ENCODE data around the gene CTBP2. TPM values are rescaled to one million over a fixed set of nuclear protein-coding genes. Genes with fewer than 3 reads are reported as not detected.

Gene CTBP2
- total RNA-seq, 4 donors from 2014 or later = 92.4 to 136 (median 125) TPM

DNA sequence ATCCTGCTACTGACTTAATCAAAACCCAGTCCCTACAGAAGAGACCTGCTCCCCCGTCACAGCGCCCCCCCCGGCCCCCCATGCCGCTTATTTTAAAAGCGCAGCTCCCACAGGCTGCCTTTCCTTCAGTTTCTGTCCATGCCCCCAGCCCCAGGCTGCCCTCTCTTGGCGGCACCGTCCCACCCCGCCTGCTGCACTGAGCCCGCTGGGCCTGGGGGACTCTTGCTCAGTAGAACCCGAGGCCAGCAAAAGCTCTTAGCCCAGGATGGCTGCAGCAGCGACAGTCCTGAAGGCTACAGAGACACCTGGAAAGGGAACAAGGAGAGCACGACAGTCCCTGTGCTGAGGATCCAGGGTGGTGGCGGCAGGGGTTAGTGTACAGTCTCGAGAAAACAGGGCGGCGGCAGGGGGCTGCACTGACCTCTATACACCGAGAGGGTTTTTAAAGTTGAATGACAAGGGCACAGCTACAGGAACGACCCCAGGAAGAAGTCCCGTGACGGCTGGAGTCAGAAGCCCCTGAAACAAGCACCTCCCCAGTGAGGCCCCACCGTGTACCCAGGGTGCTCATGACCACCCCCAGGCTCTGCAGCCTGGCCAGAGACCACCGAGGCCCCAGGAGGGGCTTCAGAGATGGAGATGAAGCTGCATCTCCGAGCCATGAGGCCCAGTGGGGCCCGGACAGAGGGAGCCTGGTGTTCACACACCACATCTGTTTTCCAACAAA, 164.1 kb downstream of the CTBP2 start:
- no peaks in the 10 kb centered on the region for H3K4me1 ChIP-seq
- 95 to 96% methylated on average over 20 to 24 of the region's 24 CpGs for WGBS, 2 donors
- no peaks in the 10 kb centered on the region for H3K9me3 ChIP-seq
- intact Hi-C loops (cut with DNase I) = no loop called here
- no peak overlapping the region for H3K4me3 ChIP-seq (replicated peaks in 1 of 3)
- TF ChIP-seq, protein P1, sequence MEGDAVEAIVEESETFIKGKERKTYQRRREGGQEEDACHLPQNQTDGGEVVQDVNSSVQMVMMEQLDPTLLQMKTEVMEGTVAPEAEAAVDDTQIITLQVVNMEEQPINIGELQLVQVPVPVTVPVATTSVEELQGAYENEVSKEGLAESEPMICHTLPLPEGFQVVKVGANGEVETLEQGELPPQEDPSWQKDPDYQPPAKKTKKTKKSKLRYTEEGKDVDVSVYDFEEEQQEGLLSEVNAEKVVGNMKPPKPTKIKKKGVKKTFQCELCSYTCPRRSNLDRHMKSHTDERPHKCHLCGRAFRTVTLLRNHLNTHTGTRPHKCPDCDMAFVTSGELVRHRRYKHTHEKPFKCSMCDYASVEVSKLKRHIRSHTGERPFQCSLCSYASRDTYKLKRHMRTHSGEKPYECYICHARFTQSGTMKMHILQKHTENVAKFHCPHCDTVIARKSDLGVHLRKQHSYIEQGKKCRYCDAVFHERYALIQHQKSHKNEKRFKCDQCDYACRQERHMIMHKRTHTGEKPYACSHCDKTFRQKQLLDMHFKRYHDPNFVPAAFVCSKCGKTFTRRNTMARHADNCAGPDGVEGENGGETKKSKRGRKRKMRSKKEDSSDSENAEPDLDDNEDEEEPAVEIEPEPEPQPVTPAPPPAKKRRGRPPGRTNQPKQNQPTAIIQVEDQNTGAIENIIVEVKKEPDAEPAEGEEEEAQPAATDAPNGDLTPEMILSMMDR (IDR thresholded peaks at IDR 0.05) = no peak
- TF ChIP-seq POLR2A (IDR thresholded peaks at IDR 0.05) = no peak
- H3K36me3 ChIP-seq = peaks cover 86 to 88% of the 10 kb centered on the region in 2 donors
- H3K27ac ChIP-seq = no peak overlapping the region
- no peak for DNase-seq
- no peaks in the 10 kb centered on the region for H3K27me3 ChIP-seq

DNA sequence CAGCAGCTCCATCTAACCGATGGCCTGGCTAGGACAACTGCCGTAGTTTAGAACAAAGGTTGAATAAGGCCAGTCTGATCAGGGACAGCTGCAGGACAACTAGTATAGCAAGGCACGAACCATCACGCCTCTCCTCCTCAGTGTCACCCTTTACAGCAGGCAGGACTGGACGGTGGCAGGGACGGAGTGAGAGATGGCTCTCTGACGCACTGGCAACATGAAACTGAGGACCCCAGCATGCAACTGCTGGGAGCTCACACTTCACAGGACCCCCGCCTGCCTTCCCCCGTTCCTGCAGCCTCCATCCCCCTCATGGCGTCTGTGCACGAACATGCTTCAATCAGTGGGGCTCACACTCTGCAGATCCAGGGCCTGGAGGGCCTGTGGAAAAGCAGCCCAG, 164.8 kb downstream of the CTBP2 start:
- H3K4me3 ChIP-seq (replicated peaks in 1 of 3) = no peak overlapping the region
- no peaks in the 10 kb centered on the region for H3K9me3 ChIP-seq
- H3K36me3 ChIP-seq = peaks cover 87 to 89% of the 10 kb centered on the region in 2 donors
- H3K4me1 ChIP-seq = no peaks in the 10 kb centered on the region
- WGBS, 2 donors = 91 to 94% methylated on average over 11 of the region's 11 CpGs
- TF ChIP-seq, protein P1 (IDR thresholded peaks at IDR 0.05) = no peak
- no peak for TF ChIP-seq POLR2A (IDR thresholded peaks at IDR 0.05)
- no peaks in the 10 kb centered on the region for H3K27me3 ChIP-seq
- no peak for DNase-seq
- H3K27ac ChIP-seq = no peak overlapping the region
- intact Hi-C loops (cut with DNase I) = no loop called here

DNA sequence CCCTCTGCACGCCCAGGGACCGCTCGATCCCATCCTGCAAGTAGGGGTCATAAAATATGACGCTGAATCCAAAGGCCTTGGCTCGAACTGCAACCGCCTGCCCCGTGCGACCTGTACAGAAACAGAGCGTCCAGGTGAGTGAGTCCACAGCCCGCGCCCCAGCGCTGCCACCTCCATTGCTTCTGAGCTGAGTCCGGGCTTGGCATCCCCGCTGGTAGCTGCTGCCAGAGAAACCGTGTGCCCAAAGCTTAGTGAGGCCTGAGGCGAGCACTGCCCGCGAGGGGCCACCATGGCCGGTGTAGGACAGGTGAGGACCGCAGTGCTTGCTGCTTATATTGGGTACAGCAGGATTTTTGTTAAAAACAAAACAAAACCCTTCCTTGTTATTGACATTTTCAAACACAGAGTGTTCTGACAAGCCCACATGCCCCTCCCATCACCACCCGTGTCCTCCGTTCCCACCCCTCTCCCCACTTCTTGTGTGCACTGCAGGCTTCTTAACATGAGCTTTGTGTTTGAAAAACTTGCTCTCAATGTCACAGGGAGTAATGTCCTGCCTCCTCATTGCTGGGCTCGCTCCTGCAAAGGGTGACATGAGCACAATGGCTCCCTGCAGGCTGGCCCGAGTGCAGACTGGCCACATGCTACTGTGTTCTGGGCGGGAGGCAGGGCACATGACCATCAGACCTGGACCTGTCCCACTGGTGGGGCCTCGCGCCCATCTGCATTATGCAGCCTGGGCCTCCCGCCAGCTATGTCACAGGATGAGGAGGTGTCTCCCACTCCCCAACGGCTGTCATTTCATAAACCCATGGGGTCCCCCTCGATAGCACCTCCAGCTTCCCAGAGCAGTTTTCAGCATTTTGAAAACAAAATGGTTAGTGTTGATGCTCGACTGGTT, 165.5 kb downstream of the CTBP2 start:
- 86 to 90% methylated on average over 28 to 31 of the region's 31 CpGs for WGBS, 2 donors
- no peaks in the 10 kb centered on the region for H3K4me1 ChIP-seq
- H3K9me3 ChIP-seq = no peaks in the 10 kb centered on the region
- no peak for DNase-seq
- H3K27me3 ChIP-seq = no peaks in the 10 kb centered on the region
- H3K27ac ChIP-seq = no peak overlapping the region
- peaks cover 86 to 87% of the 10 kb centered on the region in 2 donors for H3K36me3 ChIP-seq
- no peak for TF ChIP-seq POLR2A (IDR thresholded peaks at IDR 0.05)
- TF ChIP-seq, protein P1 (IDR thresholded peaks at IDR 0.05) = no peak
- intact Hi-C loops (cut with DNase I) = no loop called here
- H3K4me3 ChIP-seq (replicated peaks in 1 of 3) = no peak overlapping the region

DNA sequence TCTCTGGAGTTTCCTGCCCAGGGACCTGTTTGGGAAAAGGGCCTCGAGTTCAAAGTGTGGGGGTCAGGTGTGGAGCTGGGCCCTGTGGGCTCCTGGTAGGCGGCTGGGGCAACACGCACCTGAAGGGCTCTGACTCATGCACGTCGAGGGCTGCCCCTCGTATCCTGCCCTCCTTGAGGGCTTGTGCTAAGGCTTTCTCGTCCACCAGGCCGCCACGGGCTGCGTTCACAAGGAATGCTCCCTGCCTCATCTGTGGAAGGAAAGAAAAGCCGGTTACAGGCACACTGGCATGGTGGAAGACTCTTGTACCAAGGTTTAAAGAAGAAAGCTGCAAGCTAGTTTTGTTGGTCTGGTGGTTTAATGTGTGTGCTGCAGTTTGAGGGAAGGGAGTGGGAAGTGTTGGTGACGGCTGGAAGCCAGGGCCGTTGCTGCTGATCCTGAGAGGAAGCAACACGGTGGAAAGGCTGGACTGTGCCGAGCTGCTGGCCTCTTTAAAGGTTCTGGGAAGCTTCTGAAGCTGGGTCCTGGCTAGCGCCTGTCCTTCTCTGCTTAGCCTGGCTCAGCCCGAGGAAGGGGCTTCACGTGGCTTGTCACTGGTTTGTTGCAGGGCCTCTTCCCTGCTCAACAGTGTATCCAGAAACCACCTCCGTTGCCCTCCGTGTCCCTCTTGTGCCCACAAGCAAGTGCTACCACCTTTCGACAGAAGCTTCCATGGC, 166.5 kb downstream of the CTBP2 start:
- H3K27ac ChIP-seq = no peak overlapping the region

More for the DNA sequence above, 166.5 kb downstream of the CTBP2 start:
- no peaks in the 10 kb centered on the region for H3K27me3 ChIP-seq
- intact Hi-C loops (cut with DNase I) = no loop called here
- DNase-seq = no peak
- WGBS, 2 donors = 88 to 92% methylated on average over 16 to 21 of the region's 21 CpGs
- no peak overlapping the region for H3K4me3 ChIP-seq (replicated peaks in 1 of 3)
- no peaks in the 10 kb centered on the region for H3K9me3 ChIP-seq
- H3K36me3 ChIP-seq = peaks cover 79% of the 10 kb centered on the region in 2 donors
- TF ChIP-seq, protein P1 (IDR thresholded peaks at IDR 0.05) = no peak
- no peak for TF ChIP-seq POLR2A (IDR thresholded peaks at IDR 0.05)
- no peaks in the 10 kb centered on the region for H3K4me1 ChIP-seq

Measured in thyroid gland (tissue), 4 donors.